DOHH2 (cell line): Measurements from ENCODE around the gene CCDC63.

Source experiments
- H3F3A ChIP-seq: fragments of 200-600 bp; sonication (generic), shearing (Covaris generic); 2 replicates; pipeline ENCODE4 v1.6.0; 2016; ENCODE audit warnings: antibody characterized with exemption, mild to moderate bottlenecking; ENCODE audit not compliant: control insufficient read depth, insufficient read depth
- H3K27ac ChIP-seq: fragments of 200-600 bp; sonication (generic); 2 replicates; pipeline ENCODE4 v1.5.1; 2014; ENCODE audit warnings: low read depth, mild to moderate bottlenecking, low read length, moderate library complexity
- H3K27me3 ChIP-seq: fragments of 200-600 bp; sonication (generic); 2 replicates; pipeline ENCODE4 v1.6.1; 2014; ENCODE audit warnings: mild to moderate bottlenecking, low read length, mixed read lengths; ENCODE audit not compliant: control insufficient read depth
- H3K36me3 ChIP-seq: fragments of 200-600 bp; sonication (generic); 2 replicates; pipeline ENCODE4 v1.6.1; 2014; ENCODE audit warnings: mild to moderate bottlenecking, low read length, moderate library complexity, mixed read lengths; ENCODE audit not compliant: control insufficient read depth
- H3K4me1 ChIP-seq: fragments of 200-600 bp; sonication (generic); 2 replicates; pipeline ENCODE4 v1.6.1; 2014; ENCODE audit warnings: mild to moderate bottlenecking, low read length, mixed read lengths; ENCODE audit not compliant: control insufficient read depth
- H3K4me2 ChIP-seq: fragments of 200-600 bp; sonication (generic); 2 replicates; pipeline ENCODE4 v1.6.0; 2014; ENCODE audit warnings: mild to moderate bottlenecking, low read length, moderate library complexity
- H3K4me3 ChIP-seq: fragments of 200-600 bp; sonication (generic); 2 replicates; pipeline ENCODE4 v1.5.1; 2014; ENCODE audit warnings: mild to moderate bottlenecking, low read length, mixed read lengths
- H3K79me2 ChIP-seq: fragments of 200-600 bp; sonication (generic); 2 replicates; pipeline ENCODE4 v1.6.1; 2014; ENCODE audit warnings: mild to moderate bottlenecking, low read length, mixed read lengths; ENCODE audit not compliant: control insufficient read depth
- H3K9me2 ChIP-seq: fragments of 200-600 bp; sonication (generic); replicated peaks from 2 replicates; pipeline ENCODE4 v1.6.1; 2014; ENCODE audit warnings: mild to moderate bottlenecking, low read length, mixed read lengths; ENCODE audit not compliant: control insufficient read depth
- H3K9me3 ChIP-seq: fragments of 200-600 bp; sonication (generic); 2 replicates; pipeline ENCODE4 v1.6.1; 2014; ENCODE audit warnings: antibody characterized with exemption, low read length, mixed read lengths; ENCODE audit not compliant: control insufficient read depth, insufficient read depth
- H4K20me1 ChIP-seq: fragments of 200-600 bp; sonication (generic); 2 replicates; pipeline ENCODE4 v1.6.0; 2014; ENCODE audit warnings: low read depth, mild to moderate bottlenecking, antibody characterized with exemption, low read length, moderate library complexity; ENCODE audit not compliant: control insufficient read depth, insufficient read depth
- EZH2phosphoT487 ChIP-seq: fragments of 200-600 bp; sonication (generic); IDR thresholded peaks from 2 replicates; pipeline ENCODE4 v1.6.1; 2017; ENCODE audit warnings: borderline replicate concordance, mild to moderate bottlenecking, antibody characterized with exemption, low read length, moderate library complexity, mixed read lengths
- TF ChIP-seq, protein P1 (sequence below): fragments of 200-600 bp; sonication (generic); IDR thresholded peaks from one replicate; pipeline ENCODE4 v1.5.1; 2014; ENCODE audit warnings: antibody characterized with exemption, mild to moderate bottlenecking, low read depth, low read length; ENCODE audit not compliant: poor library complexity, severe bottlenecking

CCDC63 gene

GRCh38 chr12:110836291-110836690 is 10.5 kb upstream of the CCDC63 start:
- Histone ChIP-seq H3K27me3 (peaks cover 22% of the 10 kb centered on the region), H3K4me2 (no peak overlapping the region), H3K9me2 (no peaks in the 10 kb centered on the region), H3K36me3 (no peaks in the 10 kb centered on the region), H3F3A (no peaks in the 10 kb centered on the region), H4K20me1 (no peaks in the 10 kb centered on the region; the same call in 1 of the 2 replicates), H3K79me2 (no peaks in the 10 kb centered on the region), H3K4me1 (no peaks in the 10 kb centered on the region), H3K4me3 (no peak overlapping the region), H3K27ac (no peak overlapping the region), H3K9me3 (no peaks in the 10 kb centered on the region)
- no peak for TF ChIP-seq EZH2phosphoT487
- TF ChIP-seq, protein P1, sequence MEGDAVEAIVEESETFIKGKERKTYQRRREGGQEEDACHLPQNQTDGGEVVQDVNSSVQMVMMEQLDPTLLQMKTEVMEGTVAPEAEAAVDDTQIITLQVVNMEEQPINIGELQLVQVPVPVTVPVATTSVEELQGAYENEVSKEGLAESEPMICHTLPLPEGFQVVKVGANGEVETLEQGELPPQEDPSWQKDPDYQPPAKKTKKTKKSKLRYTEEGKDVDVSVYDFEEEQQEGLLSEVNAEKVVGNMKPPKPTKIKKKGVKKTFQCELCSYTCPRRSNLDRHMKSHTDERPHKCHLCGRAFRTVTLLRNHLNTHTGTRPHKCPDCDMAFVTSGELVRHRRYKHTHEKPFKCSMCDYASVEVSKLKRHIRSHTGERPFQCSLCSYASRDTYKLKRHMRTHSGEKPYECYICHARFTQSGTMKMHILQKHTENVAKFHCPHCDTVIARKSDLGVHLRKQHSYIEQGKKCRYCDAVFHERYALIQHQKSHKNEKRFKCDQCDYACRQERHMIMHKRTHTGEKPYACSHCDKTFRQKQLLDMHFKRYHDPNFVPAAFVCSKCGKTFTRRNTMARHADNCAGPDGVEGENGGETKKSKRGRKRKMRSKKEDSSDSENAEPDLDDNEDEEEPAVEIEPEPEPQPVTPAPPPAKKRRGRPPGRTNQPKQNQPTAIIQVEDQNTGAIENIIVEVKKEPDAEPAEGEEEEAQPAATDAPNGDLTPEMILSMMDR: no peak

DNA sequence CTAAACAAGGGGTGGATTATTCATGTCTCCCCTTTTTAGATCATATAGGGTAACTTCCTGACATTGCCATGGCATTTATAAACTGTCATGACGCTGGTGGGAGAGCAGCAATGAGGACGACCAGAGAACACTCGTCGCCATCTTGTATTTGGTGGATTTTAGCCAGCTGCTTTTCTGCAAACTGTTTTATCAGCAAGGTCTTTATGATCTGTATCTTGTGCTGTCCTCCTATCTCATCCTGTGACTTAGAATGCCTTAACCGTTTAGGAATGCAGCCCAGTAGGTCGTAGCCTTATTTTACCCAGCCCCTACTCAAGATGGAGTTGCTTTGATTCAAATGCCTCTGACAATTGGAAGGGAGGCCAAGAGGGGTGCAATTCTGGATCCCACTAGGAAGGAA is 5.8 kb upstream of the CCDC63 start:
- no peaks in the 10 kb centered on the region for H3K4me1 ChIP-seq
- no peaks in the 10 kb centered on the region for H3K36me3 ChIP-seq
- H3K27ac ChIP-seq: no peak overlapping the region
- no peaks in the 10 kb centered on the region for H3K9me3 ChIP-seq
- H3F3A ChIP-seq: no peaks in the 10 kb centered on the region
- H3K79me2 ChIP-seq: no peaks in the 10 kb centered on the region
- TF ChIP-seq EZH2phosphoT487: no peak
- TF ChIP-seq, protein P1: no peak
- no peaks in the 10 kb centered on the region for H3K9me2 ChIP-seq
- H3K4me3 ChIP-seq: no peak overlapping the region
- H3K4me2 ChIP-seq: no peak overlapping the region
- no peaks in the 10 kb centered on the region for H4K20me1 ChIP-seq
- H3K27me3 ChIP-seq: peaks cover 20% of the 10 kb centered on the region

DNA sequence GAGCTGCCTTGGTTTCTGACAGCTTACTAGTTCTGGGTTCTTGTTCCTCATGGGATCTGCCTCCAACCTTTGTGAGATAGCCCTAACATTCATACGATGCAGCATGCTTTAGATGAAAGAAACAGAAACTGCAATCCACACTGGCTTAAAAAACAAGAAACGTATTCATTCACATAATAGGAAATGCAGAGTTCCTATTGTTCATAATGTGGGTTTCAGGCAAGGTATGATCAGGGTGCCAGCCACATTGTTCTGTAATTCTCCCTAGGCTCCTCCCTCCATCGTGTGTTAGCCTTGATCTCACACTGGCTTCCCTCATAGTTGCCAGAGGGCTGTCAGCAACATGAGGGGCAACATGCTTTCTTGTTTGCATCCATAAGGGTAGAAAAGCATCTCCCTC is 2.7 kb upstream of the CCDC63 start:
- H3K4me2 ChIP-seq: no peak overlapping the region
- TF ChIP-seq, protein P1: no peak
- no peak for TF ChIP-seq EZH2phosphoT487
- H3K9me3 ChIP-seq: no peaks in the 10 kb centered on the region
- H3K4me1 ChIP-seq: peaks cover 4% of the 10 kb centered on the region
- H3K27ac ChIP-seq: no peak overlapping the region
- H3K36me3 ChIP-seq: no peaks in the 10 kb centered on the region
- no peaks in the 10 kb centered on the region for H3K9me2 ChIP-seq
- peaks cover 48% of the 10 kb centered on the region for H3K27me3 ChIP-seq
- no peaks in the 10 kb centered on the region for H4K20me1 ChIP-seq
- H3K4me3 ChIP-seq: no peak overlapping the region
- no peaks in the 10 kb centered on the region for H3K79me2 ChIP-seq
- no peaks in the 10 kb centered on the region for H3F3A ChIP-seq
